Measurements from ENCODE around the gene LRRC26.
"Not testable (repeated sequence)": the region's sequence is repeated elsewhere in the genome, so short reads cannot be mapped to it uniquely, and the experiment has no call there.

Gene LRRC26

GRCh38 chr9:137149363-137149762 lies 20.5 kb downstream of the LRRC26 start:
- no peak for DNase-seq

GRCh38 chr9:137148661-137149060 lies 21.2 kb downstream of the LRRC26 start:
- no peak for DNase-seq

- DNase-seq = no peak
Observed at GRCh38 chr9:137148242-137148641, 21.6 kb downstream of the LRRC26 start.

DNA sequence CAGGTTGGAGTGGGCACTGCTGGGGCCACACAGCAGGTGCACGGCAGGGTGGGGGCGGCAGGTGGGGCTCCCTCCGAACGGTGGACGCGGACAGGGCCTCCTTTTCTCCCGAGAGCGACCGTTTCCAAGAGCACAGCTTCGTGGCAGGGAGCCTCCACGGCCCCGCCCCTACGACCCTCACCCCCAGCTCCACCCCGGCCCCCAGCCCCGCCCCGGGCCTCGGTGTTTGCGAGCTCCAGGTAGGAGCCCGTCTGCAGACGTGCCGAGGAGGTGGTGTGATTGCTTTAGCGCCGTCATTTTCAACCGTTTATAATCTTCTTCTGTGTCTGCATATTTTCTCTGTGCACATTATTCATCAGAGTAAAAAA lies 22.1 kb downstream of the LRRC26 start:
- no peak for DNase-seq

DNA sequence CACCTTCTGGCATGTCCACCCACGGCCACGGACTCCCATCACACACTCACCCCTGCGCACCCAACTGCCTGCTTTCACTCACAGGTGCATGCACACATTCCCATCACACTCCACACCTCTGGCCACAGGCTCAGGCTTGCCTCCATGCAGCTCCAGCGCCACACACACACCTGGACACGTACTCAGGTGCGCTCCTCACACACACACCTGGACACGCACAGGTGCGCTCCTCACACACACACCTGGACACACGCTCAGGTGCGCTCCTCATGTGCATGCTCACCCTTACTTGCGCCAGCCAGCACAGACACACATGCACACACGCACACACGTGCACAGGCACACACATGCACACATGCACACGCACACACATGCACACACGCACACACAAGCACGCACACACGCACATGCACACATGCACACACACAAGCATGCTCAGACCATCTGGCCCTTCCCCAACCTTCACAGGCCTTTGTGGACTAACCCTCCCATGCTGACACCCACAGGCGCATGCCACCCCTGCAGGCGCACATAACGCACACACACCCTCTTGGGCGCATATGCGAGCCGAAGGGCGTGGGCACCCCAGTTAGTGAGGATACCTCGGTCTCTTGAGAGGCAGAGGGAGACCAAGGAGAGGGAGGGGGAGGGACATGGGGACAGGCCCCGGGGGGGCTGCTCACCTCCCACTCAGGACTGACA lies 22.6 kb downstream of the LRRC26 start:
- no peak for DNase-seq

DNA sequence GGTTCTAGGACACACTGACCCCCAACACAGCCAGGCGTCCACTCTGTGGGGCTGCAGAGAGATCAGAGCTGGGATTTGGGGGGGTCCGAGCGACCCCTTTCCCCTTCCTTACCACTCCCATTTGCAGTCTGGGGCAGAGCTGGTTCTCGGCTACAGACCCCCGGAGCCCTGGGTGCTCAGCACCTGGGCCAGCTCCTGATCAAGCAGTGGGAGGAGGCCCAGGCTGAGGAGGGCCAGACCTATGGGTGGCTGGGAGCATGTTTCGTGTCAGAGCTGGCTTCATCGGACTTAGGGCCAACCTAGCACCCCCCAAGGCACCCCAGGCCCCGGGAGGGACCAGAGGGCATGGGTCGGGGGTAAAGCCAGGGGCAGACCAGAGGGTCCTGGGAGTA lies 23.3 kb downstream of the LRRC26 start:
- no peak for DNase-seq

DNA sequence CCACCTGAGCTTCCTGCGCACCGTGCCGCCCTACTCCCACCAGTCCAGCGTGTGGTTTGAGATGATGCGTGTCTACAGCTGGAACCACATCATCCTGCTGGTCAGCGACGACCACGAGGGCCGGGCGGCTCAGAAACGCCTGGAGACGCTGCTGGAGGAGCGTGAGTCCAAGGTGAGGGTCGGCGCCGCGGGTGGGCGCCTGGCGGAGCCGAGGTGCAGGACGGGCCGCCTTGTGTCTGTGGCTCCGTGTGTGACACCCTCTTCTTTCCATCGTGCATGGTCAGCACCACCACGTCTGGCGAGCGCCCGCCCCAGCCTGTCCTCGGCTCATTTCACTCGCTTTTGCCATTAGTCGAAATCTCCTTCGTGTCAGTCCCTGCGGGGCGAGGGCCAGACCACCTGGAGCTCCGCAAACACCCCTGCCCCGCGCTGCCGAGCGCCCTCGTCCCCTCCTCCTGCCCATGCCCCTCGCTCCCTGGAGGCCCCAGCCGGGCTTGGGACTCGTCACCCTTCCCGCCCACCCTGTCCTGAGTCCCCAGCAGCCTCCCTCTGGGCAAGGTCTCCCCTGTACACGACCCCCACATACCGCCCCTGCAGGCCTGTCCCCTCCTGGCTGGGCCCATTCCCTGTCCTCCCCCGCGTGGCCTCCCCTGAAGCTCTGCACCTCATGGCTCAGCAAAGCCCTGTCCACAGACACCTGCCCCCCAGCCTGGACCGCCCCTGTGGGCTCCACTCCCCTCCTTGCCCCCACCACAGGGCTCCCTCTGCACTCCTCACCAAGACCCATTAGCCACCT lies 23.9 kb downstream of the LRRC26 start:
- DNase-seq = no peak

DNA sequence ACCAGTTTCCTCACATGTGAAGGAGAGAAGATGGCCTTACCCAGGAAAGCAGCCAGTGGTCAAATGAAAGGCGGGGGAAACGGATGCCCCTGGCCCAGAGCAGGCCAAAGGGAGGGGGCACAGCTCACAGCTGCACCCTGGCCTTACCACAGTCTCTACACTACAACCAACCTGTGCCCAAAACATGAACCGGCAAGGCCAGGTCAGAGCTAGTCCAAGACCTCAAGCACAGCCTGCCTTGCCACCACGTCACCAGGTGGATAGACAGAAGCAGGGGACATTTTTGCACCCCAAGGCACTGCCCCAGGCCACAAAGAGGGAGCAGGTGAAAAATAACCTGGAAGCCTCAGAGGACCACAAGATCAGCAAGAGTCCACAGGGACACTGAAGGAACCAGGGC lies 26.4 kb downstream of the LRRC26 start:
- DNase-seq = no peak

- no peak for DNase-seq
Observed at GRCh38 chr9:137141976-137142936, 27.6 kb downstream of the LRRC26 start.

- no peak for DNase-seq
Observed at GRCh38 chr9:137141050-137141810, 28.6 kb downstream of the LRRC26 start.

DNA sequence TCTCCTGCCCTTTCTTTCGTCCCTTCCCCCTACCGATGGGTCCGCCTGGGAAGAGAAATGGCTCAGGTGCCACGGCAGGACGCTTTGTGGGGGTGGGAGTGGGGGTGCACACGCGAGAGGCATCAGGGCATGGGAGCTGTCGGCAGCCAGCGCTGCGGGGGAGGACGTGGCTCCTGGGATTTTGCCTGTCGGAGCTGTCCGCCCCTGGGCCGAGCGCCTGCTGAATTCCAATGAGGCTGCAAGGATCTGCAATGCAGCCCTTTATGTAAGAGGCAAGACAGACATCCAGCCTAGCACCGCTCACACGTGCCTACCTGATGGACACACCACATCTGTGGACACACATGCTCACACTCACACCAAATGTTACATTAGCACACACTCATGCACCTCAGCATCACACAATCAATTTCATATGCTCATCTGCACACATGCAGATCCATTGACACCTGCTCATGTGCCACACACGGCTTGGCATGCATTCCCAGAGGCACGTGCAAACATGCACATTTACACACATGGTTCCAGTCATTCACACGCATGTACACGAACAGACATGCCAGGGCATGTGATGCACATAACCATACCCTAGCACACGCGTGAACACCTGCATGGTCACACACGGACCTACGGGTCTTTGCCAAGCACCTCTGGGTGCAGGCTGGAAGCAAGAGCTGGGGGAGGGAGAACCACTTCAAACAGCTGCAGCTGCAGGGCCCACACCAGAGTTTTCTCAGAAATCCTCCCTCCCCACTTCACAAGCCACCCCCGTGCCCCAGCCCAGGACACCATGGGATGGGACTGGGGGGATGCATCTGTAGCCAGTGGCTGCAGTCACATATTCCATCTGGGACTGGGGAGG lies 29.5 kb downstream of the LRRC26 start:
- DNase-seq = no peak

DNA sequence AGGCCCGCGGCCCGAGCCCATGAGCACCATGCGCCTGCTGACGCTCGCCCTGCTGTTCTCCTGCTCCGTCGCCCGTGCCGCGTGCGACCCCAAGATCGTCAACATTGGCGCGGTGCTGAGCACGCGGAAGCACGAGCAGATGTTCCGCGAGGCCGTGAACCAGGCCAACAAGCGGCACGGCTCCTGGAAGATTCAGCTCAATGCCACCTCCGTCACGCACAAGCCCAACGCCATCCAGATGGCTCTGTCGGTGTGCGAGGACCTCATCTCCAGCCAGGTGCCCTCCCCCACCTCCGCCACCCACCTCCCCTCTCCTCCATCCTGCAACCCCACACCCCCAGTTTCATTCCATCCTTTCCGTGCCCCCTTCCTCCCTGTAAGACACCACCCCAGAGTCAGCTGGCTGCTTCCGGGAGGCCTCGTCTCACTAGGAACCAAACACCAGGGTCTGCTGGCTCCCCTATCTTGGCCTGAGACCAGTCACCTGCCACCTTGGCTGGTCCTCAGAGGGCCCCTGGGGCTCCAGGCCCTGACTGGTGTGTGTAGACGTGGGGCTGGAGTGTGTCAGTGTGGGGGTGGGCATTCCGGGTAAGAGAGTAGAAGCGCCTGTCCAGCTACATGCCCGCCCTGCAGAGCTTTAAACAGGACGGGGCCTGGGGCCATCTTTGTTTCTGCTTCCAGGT lies 30.2 kb downstream of the LRRC26 start:
- DNase-seq = no peak

- no peak for DNase-seq
Observed at GRCh38 chr9:137138722-137139467, 31.0 kb downstream of the LRRC26 start, which contains the start of gene GRIN1. TSS of gene GRIN1 (plus strand) at chr9:137139154. CDS start at chr9:137139487, 333 bp downstream.

DNA sequence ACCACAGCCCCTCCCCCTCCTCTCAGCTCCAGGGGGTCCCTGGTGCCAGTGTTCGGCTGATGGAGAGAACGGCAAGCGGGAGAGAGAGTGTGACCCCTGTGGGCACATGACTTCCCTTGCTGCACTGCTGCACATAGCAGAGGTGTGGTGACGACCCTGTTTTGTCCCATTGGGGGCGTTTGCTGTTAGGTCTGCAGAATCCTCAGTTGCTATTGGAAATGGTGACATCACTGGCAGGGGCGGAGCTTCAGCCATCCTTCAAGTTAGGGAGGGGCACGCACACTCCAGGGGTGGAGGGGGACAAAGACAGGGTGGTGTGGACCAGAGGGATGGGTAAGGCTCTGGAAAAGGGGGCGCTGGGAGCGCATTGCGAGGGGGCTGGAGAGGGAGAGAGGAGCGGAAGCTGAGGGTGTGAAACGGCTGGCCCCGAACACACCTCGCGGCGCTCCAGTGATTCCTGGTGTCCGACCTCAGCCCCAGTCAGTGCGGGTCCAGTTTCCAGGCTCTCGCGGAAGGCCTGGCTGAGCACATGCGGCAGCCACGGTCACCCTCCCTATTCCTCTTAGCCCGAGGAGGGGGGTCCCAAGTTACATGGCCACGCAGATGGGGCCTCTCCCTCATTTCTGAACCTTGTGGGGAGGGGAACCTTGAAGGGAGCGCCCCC lies 31.7 kb downstream of the LRRC26 start:
- no peak for DNase-seq

DNA sequence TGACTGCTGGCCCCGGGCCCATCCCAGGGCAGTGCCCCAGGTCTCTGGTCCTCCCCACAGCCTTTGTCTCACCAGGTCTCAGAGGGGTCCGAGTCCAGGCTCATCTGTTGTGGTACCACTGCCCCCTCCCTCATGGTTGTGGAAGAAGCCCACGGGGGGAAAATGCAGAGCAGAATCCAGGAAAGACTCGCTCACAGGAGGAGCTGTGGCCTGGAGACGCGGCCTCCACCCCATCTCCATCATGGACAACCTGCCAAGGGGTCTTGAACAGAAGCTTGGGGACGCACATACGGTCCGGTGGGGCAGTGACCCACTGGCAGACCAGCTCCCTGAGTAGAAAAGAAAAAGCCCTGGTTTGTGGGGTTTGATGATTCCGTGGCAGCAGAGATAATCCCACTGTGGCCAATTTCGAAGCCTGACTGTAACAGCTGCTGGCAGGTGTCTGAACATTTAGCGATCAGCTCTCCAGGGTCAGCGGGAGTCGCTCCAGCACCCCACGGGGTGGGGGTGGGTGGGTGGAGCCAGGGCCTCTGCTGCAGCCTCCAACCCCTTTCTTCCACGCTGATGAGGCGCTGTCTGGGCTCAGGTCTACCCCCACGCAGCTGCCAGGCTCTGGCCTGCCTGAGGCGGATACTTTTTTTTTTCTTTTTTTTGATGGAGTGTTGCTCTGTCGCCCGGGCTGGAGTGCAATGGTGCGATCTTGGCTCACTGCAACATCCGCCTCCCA lies 32.8 kb downstream of the LRRC26 start:
- DNase-seq = no peak

GRCh38 chr9:137136261-137136880 lies 33.5 kb downstream of the LRRC26 start:
- no peak for DNase-seq

- DNase-seq = not testable (repeated sequence)
Observed at GRCh38 chr9:137135154-137135553, 34.7 kb downstream of the LRRC26 start.

DNA sequence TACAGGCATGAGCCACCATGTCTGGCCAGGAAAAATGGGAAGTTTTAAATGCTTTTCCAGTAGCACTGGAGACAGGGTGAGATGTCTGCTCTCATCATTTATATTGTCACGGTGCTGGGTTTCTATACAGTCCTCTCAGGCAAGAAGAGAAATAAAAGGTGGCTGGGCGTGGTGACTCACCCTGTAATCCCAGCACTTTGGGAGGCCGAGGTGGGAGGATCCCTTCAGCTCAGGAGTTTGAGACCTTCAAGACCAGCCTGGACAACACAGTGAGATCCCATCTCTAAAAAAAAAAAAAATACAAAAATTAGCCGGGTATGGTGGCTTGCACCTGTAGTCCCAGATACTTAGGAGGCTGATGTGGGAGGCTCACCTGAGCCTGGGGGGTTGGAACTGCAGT lies 35.7 kb downstream of the LRRC26 start:
- no peak for DNase-seq
